SIG-M5 treated with dmso at 0.1 percent for 504 hours (cell line): ENCODE data around the gene PRIMA1.
A peak's percentile ranks its signal among the peaks of the same experiment; 100 is the strongest.

ENCODE experiments used
- DNase-seq: peaks from one replicate; lab custom pipeline; 2025; ENCODE audit not compliant: unreplicated experiment; lab: John Stamatoyannopoulos, UW

Gene PRIMA1

GRCh38 chr14:93797071-93797470, 8.8 kb upstream of the PRIMA1 start:
- no peak for DNase-seq

DNA sequence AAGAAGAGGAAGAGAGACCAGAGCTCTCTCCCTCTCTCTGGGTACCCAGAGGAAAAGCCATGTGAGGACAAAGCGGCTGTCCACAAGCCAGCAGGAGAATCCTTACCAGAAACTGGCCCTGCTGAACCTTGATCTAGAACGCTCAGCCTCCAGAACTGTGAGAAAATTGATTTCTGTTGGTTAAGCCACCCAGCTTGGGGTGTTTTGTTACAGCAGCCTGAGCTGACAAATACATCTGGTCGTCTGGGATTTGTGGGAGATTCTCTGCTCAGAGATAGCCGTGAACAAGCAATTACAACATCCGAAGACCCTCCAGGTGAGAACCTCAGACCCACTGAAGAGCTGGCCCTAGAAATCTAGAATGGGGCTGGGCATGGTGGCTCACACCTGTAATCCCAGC, 6.5 kb upstream of the PRIMA1 start:
- no peak for DNase-seq

DNA sequence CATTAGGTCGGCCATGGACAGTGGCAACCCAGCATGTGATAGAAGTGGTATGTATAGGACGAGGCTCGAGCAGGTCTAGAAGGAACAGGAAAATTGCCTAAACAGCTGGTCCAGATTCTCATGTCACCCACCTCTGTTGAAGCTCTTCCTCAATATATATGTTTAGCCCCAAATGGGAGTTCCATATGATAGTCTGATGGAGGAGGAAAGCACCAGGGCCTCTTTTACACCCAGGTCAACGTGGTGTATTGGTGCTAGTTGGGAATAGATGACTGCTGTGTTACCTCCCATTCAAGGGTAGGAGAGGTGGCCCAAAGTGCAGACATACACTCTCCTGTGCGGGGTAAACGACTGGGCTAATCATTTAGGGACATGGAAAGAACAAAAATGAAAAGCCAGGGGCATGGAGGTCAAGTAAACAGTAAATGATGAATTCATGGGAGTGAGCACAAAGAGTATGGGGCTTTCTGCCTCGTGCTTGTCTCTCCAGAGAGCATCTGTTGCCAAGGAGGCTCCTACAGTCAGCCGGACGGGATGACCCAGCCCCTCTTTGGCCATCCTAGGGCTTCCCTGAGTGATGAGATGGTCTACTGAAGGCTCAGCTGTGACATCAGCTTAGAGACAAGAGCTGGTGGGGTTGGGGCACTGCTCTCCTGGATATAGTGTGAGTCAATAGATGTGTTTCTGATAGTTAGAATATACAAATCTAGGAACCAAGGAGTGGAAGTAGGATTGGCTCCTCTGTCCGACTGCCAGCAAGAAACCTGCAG, 5.5 kb upstream of the PRIMA1 start:
- DNase-seq = no peak

- no peak for DNase-seq
Measured at GRCh38 chr14:93792391-93792790, 4.1 kb upstream of the PRIMA1 start.

- no peak for DNase-seq
Measured at GRCh38 chr14:93790966-93791365, 2.7 kb upstream of the PRIMA1 start.

DNA sequence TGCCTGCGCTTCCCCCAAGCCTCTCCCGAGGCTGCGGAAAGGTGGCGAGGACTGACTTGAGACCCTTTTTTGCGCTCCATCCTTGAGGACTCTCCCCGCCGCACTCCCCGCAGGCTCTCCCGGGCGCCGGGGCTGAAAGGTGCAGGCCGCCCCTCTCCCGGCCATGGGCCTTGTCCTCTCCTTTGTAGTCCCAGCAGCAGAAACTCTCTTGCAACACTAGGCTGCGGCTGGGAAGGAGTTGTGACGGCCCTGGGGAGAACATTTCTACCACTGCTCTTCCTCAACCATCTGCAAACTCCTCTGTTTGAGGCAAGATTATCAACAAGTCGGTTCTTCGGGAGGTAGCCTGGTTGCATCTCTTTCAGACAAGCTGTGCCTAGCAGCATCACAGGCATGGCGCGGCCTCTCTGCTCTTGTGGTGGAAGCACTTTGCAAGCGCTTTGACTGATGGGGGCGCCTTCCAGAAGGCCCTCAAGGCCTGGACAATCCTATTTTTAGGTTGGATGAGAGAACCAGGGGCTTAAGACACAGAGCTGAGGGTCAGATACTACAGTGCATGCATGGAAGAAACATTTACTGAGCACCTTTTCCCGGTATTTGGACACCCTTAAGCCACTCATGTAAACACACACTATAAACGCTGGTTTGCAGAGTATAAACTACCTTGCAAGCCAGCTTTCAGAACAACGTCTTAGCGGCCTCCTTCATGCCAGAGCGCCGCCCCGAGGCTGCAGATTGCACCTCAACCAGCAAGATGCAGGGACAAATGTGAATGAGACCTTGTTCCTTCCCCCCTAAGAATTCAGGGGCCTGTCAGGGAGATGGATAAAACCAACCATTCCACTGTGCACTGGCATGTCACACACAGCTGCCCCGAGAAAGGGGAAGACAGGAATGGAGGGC, 1.2 kb upstream of the PRIMA1 start:
- no peak for DNase-seq

GRCh38 chr14:93788543-93789227, 400 bp upstream of the PRIMA1 start:
- peak; percentile 2 for DNase-seq

DNA sequence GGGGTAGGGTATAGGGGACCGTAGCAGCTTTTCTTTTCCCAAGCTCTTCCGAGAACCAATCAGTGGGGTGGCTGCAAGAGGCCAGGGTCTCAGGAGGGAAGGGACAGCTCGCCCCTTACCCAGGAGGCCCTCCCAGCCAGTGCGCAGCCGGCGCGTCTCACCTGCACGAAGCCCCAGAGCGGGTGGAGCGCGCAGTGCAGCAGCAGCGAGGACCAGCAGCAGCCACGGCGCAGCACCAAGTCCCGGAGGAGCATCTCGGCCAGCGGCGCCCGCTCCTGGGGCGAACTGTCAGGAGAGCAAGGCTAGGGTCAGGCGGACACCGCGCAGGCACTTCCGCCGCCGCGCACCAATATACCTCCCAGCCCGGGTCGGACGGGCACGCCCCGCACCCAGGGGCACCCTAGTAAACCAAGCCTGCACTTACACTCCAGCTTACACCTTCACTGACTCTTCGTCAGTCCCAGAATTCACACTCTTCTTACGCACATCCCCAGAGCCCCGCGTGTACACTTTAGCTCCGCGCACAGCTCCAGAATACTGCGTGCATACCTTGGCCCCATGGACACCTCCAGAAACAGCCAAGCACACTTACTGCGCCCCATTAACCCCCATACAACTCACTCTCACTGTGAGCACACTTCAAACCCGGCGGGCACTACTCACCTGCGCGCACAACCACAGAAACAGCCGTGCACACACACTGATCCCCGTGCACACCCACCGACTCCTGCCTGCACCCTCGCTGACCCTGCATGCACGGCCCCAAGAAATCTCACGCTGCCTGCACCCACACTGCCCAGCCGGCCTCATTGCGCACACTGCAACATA, 606 bp downstream of the PRIMA1 start:
- DNase-seq = no peak

GRCh38 chr14:93785423-93785822, 2.9 kb downstream of the PRIMA1 start:
- DNase-seq = no peak

DNA sequence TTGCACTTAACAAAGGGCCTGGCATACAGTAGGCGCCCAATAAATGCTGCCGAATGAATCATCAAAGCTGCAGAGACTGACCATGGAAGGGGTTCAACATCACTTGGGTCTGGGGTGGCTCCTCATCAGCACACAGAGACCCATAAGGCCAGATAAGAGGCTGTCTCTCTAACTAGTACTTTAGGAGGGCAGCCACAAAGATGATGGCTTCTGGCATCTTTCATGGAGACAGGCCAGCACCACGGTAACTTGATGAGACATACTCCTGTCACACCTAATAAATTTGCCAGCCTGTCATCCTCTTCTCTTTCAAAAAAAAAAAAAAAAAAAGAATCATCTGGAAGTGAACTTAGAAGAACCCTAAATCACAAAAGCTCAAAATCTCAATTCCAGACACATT, 3.4 kb downstream of the PRIMA1 start:
- DNase-seq = no peak

GRCh38 chr14:93780813-93781400, 7.4 kb downstream of the PRIMA1 start:
- DNase-seq = no peak

- DNase-seq = no peak
Measured at GRCh38 chr14:93778856-93779629, 9.2 kb downstream of the PRIMA1 start.

- no peak for DNase-seq
Measured at GRCh38 chr14:93778453-93778852, 9.8 kb downstream of the PRIMA1 start.

DNA sequence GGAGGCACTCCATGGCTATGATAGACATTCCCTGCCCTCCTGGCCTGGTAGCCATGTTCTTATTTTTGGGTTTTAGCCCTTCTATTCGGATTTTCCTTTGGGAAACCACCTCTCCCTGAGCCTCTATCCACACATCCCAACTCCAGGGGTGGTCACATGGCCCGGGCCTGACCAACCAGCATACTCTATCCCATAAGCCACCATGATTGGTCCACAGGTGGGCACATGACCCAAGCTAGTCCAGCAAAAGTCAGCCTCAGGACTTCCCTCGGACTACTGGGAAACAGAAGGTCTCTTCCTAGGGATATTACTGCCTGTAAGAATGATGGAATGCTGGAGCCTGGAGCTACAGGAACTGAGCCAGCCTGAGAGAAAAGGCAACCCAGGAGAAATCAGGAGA, 12.5 kb downstream of the PRIMA1 start:
- no peak for DNase-seq

- DNase-seq = no peak
Measured at GRCh38 chr14:93775158-93775557, 13.1 kb downstream of the PRIMA1 start.

DNA sequence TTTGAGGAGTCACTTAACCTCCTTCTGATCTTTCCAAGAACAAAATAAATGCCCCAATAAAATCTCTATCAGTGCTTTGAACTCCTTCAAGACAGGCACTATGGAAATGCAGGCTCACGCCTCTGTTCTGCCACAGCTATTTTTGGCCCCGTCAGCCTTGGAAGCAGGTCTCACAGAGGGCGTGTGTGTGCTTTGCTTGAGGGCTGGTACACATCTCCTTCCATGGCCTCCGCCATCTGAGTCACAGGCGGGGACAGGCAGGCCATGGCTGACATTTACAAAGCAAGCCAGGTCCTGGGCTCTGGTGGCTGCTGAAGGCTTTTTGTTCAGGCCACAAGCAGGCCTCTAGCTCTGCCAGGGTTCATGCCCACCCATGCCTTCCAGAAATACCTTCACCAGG, 16.0 kb downstream of the PRIMA1 start:
- DNase-seq = no peak

DNA sequence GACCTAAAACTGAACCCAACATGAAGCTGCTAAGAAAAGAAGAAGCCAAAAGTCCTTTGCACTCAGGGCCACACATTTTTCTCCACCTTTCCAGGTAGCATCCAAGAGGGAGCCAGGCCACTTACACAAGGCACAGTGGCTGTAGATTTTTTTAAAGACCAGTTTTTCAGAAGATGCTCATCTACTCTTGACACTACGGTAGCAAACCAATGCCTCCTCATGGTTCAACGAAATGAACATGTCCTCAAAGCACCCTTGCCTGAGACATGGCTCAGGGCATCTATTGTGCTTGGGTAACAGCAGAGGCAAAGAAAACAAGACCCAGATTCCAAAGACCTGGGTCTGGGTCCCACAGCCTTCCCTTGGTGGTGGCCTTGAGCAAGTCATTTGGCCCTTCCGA, 22.3 kb downstream of the PRIMA1 start:
- DNase-seq = no peak

DNA sequence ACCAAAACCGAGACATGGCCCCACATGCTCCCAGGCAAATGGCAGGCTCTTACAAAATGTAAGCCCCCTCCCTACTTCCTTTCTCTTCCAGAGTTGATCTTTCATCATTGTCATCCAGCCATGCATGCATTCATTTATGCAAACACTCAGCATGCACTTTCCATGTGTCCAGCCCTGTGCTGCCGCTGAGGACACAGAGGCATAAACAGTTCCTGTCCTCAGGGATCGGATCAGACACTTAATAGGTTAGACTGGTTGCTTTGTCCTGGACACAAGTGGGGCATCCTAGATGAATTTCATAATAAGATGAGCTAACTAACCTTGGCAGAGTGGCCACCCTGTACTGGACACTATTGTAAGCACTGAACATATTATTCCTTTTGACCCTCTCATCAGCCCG, 23.1 kb downstream of the PRIMA1 start:
- no peak for DNase-seq

DNA sequence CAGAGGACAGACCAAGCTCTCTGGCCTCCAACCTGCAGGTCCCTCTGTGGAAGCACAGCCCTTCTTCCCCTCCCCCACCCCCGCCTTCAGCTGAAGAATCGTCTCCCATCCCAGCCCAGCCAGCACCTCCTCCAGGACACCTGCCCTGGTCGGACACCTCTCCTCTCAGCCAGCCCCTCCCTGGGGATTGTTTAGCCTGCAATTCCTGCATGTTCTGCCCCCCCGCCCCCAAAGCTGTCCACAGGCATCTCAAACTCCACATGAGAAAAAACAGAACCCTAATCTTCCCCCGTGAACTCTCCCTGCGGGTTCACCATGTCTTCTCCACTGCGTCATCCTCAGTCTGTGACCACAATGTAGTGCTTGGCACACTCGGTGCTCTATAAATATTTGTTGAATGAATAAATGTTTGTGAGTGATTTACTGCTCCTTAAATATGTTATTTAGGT, 24.1 kb downstream of the PRIMA1 start:
- no peak for DNase-seq
